ENCODE data around the gene MTG1. TPM values are rescaled to one million over a fixed set of nuclear protein-coding genes. Genes with fewer than 3 reads are reported as not detected.
A peak's percentile ranks its signal among the peaks of the same experiment; 100 is the strongest.

Gene MTG1
- total RNA-seq, 2 donors from 2014 or later: 9.9 to 15.1 TPM

- H3K4me3 ChIP-seq: no peak overlapping the region
- H3K27me3 ChIP-seq: no peaks in the 10 kb centered on the region
- no peaks in the 10 kb centered on the region for H3K9me3 ChIP-seq
- H3K36me3 ChIP-seq: no peaks in the 10 kb centered on the region
- TF ChIP-seq, protein P1, sequence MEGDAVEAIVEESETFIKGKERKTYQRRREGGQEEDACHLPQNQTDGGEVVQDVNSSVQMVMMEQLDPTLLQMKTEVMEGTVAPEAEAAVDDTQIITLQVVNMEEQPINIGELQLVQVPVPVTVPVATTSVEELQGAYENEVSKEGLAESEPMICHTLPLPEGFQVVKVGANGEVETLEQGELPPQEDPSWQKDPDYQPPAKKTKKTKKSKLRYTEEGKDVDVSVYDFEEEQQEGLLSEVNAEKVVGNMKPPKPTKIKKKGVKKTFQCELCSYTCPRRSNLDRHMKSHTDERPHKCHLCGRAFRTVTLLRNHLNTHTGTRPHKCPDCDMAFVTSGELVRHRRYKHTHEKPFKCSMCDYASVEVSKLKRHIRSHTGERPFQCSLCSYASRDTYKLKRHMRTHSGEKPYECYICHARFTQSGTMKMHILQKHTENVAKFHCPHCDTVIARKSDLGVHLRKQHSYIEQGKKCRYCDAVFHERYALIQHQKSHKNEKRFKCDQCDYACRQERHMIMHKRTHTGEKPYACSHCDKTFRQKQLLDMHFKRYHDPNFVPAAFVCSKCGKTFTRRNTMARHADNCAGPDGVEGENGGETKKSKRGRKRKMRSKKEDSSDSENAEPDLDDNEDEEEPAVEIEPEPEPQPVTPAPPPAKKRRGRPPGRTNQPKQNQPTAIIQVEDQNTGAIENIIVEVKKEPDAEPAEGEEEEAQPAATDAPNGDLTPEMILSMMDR (IDR thresholded peaks at IDR 0.05): no peak
- H3K27ac ChIP-seq: no peak overlapping the region
- no peaks in the 10 kb centered on the region for H3K4me1 ChIP-seq
- DNase-seq (ENCODE audit: low spot score): peak; percentile 16
These were observed 67.1 kb downstream of the MTG1 start for GRCh38 chr10:133461027-133461426.

- no peaks in the 10 kb centered on the region for H3K9me3 ChIP-seq
- H3K27ac ChIP-seq: no peak overlapping the region
- TF ChIP-seq, protein P1 (IDR thresholded peaks at IDR 0.05): no peak
These were observed 67.9 kb downstream of the MTG1 start for GRCh38 chr10:133461841-133462240.

GRCh38 chr10:133462512-133463305, 68.8 kb downstream of the MTG1 start:
- no peak overlapping the region for H3K27ac ChIP-seq
- H3K4me3 ChIP-seq: no peak overlapping the region
- no peaks in the 10 kb centered on the region for H3K27me3 ChIP-seq
- H3K36me3 ChIP-seq: no peaks in the 10 kb centered on the region
- no peaks in the 10 kb centered on the region for H3K9me3 ChIP-seq
- TF ChIP-seq, protein P1 (IDR thresholded peaks at IDR 0.05): no peak
- DNase-seq (ENCODE audit: low spot score): peak; percentile 42
- H3K4me1 ChIP-seq: no peaks in the 10 kb centered on the region

More at GRCh38 chr10:133461841-133462240, 67.9 kb downstream of the MTG1 start:
- Histone ChIP-seq H3K4me3 (no peak overlapping the region), H3K4me1 (no peaks in the 10 kb centered on the region), H3K36me3 (no peaks in the 10 kb centered on the region), H3K27me3 (no peaks in the 10 kb centered on the region)
- DNase-seq (ENCODE audit: low spot score): peak; percentile 21

- peak; percentile 46 for DNase-seq (ENCODE audit: low spot score)
- Histone ChIP-seq H3K27ac (no peak overlapping the region), H3K36me3 (no peaks in the 10 kb centered on the region), H3K4me3 (no peak overlapping the region), H3K4me1 (no peaks in the 10 kb centered on the region), H3K27me3 (no peaks in the 10 kb centered on the region), H3K9me3 (no peaks in the 10 kb centered on the region)
- TF ChIP-seq, protein P1 (IDR thresholded peaks at IDR 0.05): no peak
These were observed 70.7 kb downstream of the MTG1 start for GRCh38 chr10:133464582-133465031.

GRCh38 chr10:133465191-133465949, 71.4 kb downstream of the MTG1 start:
- H3K27me3 ChIP-seq: no peaks in the 10 kb centered on the region
- TF ChIP-seq, protein P1 (IDR thresholded peaks at IDR 0.05): no peak
- H3K9me3 ChIP-seq: no peaks in the 10 kb centered on the region

More at GRCh38 chr10:133465191-133465949, 71.4 kb downstream of the MTG1 start:
- no peak for DNase-seq (ENCODE audit: low spot score)
- H3K4me1 ChIP-seq: no peaks in the 10 kb centered on the region
- no peak overlapping the region for H3K27ac ChIP-seq
- no peaks in the 10 kb centered on the region for H3K36me3 ChIP-seq
- no peak overlapping the region for H3K4me3 ChIP-seq
